Epithelial cell of proximal tubule (primary cell): Measurements from ENCODE around the gene IKZF4. TPM values are rescaled to one million over a fixed set of nuclear protein-coding genes. Genes with fewer than 3 reads are reported as not detected.
A peak's percentile ranks its signal among the peaks of the same experiment; 100 is the strongest.
"Not testable (repeated sequence)": the region's sequence is repeated elsewhere in the genome, so short reads cannot be mapped to it uniquely, and the experiment has no call there.

Experiments
- DNase-seq: peaks from one replicate; pipeline ENCODE4 v3.0.0-alpha.2; 2011; ENCODE audit warnings: low read depth
- H3K4me3 ChIP-seq: 2 replicates; pipeline ENCODE4 v1.5.1; 2011; ENCODE audit warnings: low read depth, mild to moderate bottlenecking, low read length
- CTCF ChIP-seq: conservative IDR thresholded peaks from 2 replicates; pipeline ENCODE4 v1.5.1; 2012; ENCODE audit warnings: low read depth, mild to moderate bottlenecking, low read length
- total RNA-seq: library from RNA; depleted of rRNA; stranded (reverse); fragments of >200 nt; gene quantifications from 2 replicates; pipeline ENCODE4 v1.2.3, GENCODE V29; 2015

The IKZF4 gene
- total RNA-seq, 1 donor from 2014 or later, result 3.1 TPM

DNA sequence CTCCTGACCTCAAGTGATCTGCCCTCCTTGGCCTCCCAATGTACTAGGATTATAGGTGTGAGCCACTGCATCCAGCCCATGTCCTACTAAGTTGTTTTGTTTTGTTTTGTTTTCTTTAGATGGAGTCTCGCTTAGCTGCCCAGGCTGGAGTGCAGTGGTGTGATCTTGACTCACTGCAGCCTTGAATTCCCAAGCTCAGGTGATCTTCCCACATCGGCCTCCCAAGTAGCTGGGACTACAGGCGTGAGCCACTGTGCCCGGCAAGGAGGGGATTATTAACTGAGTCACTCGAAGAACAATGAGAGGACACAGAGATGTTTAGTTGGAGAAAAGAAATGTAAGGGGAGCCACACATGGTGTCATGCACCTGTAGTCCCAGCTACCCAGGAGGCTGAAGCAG is 41.1 kb downstream of the IKZF4 start:
- no peak for DNase-seq
- TF ChIP-seq CTCF, result no peak
- H3K4me3 ChIP-seq, result no peak overlapping the region

DNA sequence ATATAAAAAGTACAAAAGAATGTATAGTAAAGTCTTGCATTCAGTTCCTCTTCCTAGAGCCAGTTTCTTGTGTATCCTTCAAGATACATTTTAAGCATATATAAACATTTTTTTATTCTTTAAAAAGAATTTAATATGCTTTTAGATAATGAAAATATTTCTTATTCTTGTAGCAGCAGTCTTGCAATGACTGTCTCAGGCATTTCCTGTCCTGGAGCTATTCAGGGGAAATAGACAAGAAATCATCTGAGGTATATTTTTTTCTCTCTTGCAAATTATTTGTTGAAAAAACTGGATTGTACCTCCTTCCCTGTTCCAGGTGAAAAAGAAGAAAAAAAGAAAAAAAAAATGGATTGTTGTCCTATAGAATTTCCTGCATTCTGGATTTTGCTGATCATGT is 42.2 kb downstream of the IKZF4 start:
- no peak overlapping the region for H3K4me3 ChIP-seq
- TF ChIP-seq CTCF, result no peak
- DNase-seq, result no peak

- no peak for DNase-seq
- no peak for TF ChIP-seq CTCF
- H3K4me3 ChIP-seq, result no peak overlapping the region
These were observed 50.8 kb downstream of the IKZF4 start for GRCh38 chr12:56071648-56072047.

- no peak for DNase-seq
- no peak for TF ChIP-seq CTCF
- H3K4me3 ChIP-seq, result no peak overlapping the region
These were observed 53.6 kb downstream of the IKZF4 start for GRCh38 chr12:56074396-56074795.

DNA sequence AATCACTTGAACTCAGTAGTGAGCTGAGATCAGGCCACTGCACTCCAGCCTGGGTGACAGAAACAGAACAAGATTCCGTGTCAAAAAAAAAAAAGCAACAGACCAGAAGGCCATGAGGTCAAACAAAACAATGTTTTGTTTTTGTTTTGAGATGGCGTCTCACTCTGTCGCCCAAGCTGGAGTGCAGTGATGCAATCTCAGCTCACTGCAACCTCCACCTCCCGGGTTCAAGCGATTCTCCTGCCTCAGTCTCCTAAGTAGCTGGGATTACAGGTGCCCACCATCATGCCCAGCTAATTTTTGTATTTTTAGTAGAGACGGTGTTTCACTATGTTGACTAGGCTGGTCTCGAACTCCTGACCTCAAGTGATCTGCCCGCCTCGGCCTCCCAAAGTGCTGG is 57.1 kb downstream of the IKZF4 start:
- not testable (repeated sequence) for H3K4me3 ChIP-seq, DNase-seq

GRCh38 chr12:56078427-56078826 is 57.6 kb downstream of the IKZF4 start:
- no peak for DNase-seq
- H3K4me3 ChIP-seq, result no peak overlapping the region
- no peak for TF ChIP-seq CTCF

DNA sequence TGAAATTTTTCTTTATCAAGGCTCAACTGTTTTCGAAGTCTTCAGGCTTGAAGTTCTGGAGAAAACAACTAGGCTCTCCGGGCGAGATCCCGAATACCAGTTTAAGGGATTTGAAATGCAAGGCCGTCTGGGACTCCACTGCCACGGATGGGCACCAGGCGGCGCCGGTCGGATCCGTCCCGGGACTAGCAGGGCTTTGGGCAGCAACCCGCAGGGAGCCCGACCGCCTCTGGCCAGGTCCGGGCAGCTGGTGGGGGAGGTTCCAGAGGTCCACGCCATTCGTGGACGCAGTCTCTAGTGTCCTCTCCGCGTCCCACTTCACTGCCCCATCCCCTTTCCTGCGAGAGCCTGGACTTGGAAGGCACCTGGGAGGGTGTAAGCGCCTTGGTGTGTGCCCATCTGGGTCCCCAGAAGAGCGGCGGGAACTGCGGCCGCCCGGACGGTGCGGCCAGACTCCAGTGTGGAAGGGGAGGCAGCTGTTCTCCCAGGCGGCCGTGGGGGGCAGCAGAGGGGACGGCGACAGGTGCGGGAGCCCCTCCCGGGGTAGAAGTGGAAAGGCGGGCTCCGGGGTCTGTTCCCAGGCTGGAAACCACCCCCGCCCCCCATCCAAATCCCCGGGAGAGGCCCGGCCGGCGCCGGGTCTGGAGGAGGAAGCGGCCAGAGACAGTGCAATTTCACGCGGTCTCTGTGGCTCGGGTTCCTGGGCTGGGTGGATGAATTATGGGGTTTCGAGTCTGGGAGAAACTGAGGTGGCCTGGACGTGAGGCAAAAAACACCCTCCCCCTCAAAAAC is 58.3 kb downstream of the IKZF4 start:
- peak overlapping the region; percentile 85 for H3K4me3 ChIP-seq
- peak; percentile 77 for TF ChIP-seq CTCF
- DNase-seq, result no peak
